ENCODE data around the gene CEBPA.

Gene CEBPA

DNA sequence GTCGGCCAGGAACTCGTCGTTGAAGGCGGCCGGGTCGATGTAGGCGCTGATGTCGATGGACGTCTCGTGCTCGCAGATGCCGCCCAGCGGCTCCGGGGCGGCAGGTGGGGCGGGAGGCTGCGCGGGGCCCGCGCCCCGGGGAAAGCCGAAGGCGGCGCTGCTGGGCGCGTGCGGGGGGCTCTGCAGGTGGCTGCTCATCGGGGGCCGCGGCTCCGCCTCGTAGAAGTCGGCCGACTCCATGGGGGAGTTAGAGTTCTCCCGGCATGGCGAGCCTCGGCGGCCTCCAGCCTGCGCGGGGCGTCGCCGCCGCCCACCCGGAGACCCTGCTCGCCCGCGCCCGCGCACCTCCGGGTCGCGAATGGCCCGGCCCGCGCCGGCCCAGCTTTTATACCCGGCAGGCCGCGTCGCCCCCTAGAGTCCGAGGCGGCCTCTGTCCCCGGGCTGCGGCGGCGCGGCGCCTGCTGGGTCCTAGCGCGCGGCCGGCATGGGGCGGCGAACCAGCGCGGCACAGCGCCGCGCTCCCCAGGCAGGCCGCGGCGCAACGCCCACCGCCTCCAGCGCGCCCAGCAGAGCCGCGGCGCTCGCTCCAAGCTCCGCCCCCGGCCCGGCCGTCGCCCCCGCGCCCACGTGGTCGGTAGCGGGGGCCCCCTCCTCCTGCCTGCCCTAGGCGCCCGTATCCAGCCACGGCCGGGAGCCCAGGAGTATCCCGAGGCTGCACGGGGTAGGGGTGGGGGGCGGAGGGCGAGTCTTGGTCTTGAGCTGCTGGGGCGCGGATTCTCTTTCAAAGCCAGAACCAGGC is at the start of gene CEBPA:
Gene CEBPA (minus strand): TSS at position 360 of the 799 bp plus-strand sequence. CDS start 120 bp downstream, at position 240.
- intact Hi-C loops (cut with DNase I), result loop anchor here (5.0 kb wide), 1 partner anchor 70 kb away; the partner anchor contains the start of gene CEBPG
- DNase-seq, result peak in 41 of 42 donors; percentile 23 to 92 (median 79)

DNA sequence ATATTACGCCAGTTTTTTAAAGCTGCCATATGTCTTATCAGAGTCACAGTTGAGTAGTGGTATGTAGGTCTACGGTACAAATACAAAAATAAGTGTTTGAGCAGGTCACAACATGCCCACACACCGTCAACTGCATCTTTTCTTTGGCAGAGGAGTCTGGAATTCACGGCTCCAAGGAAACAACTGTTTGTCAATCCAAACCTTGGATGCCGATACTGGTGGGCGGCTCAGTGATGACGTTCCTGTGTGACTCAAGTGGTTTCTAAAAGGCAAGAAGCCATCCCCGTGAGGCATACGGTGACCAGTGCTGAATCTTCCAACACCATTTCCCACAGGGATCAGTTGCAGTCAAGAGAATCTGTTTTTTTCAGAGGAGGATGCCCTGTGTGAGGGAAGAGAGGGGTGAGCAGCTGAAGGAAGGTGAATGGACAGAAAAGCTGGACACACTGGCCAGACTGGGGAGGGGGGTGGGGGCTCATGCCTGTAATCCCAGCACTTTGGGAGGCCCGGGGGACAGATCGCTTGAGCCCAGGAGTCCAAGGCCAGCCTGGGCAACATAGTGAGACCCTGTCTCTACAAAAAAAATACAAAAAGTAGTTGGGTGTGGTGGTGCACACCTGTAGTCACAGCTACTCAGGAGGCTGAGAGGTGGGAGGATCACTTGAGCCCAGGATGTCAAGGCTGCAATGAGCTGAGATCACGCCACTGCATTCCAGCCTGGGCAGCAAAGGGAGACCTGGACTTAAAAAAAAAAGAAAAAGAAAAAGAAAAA is 48.4 kb upstream of the CEBPA start:
- intact Hi-C loops (cut with DNase I), result no loop called here
- no peak for DNase-seq

DNA sequence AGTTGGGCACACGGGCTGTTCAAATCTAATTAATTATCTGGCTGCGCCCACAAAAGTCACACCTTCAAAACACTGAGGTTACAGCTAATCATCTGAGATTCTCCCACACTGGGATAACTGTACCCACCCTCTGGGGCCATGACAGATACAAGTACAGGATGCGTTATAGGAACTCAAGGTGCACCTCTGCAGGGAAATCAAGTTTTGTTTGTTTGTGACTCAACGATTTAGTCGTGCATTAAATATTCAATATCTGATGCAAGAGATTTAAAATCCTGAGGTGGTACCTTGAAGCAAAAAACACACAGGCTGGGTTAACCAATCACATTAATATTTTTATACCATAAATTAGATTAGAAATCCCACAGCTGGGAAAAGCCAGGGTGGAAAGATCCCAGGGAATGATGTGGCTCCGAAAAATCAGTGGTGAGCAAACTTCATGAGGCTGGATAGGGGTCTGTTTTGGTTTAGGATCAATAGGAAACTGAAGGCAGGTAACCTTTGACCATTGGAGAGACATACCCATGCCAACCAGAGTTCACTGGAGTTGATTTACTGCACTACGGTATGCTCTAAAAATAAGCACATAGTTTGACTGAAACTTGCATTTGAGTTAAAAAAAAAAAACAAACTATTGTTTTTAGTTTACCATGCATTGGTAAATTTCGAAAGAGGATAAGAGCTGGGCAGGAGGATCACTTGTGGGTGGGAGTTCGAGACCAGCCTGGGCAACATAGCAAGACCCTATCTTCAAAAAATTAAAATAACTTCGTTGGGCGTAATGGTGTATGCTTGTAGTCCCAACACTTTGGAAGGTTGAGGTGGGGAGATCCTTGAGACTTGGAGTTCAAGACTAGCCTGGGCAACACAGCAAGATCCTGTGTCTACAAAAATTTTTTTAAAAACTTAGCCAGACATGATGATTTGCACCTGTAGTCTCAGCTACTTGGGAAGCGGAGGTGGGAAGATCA is 47.3 kb upstream of the CEBPA start:
- peak in 2 of 42 donors; percentile 37 to 53 for DNase-seq
- intact Hi-C loops (cut with DNase I), result no loop called here

DNA sequence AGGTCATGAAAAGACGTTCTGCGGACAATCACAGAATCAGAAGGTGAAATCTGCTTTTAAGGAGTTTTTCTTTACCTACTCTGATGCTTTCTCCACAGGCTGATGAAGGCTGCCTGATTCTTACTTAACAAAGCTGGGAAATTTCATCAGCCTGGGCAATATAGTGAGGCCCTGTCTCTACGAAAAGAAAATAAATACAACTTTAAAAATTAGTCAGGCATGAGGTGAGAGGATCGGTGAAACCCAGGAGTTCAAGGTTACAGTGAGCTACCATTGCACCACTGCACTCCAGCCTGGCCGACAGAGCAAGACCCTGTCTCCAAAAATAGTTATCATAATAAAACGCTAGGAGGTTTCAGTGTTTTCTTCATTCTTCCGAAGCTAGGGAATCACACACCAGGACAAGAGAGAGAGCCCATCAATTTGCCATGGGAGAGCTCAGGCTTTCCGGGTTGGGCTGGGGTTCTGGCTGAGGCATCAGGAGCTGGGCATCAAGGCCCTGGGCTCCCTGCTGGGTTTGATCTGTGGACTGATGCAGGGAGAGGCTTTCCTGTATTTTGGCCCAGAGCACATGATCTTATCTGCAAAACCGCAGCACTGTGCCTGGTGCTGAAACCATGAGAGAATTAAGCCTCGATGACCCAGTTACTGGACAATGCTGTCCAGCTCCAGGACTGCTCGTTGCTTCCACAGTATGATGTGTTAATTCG is 46.1 kb upstream of the CEBPA start:
- peak in 1 of 42 donors; percentile 39 for DNase-seq

DNA sequence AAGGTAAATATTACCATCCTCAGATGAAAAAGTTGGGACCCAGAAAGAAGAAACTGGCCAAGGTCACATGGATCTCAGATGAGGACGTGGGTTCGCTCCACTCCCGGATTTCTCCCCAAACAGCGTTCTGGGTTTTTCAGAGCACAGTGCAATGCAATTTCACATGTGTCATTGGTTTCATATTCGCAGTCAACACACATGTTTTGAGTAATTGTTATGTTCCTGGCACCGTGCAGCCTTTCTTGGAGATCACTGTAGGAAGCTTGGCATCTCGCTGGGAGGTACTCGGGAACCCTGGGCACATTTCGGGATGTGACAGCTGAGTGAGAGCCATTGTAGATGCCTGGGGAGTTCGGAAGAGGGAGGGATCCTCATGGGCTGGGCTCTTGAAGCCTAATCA is 45.0 kb upstream of the CEBPA start:
- intact Hi-C loops (cut with DNase I), result no loop called here
- peak in 1 of 42 donors; percentile 12 for DNase-seq

More for the DNA sequence above, 46.1 kb upstream of the CEBPA start:
- intact Hi-C loops (cut with DNase I), result no loop called here

DNA sequence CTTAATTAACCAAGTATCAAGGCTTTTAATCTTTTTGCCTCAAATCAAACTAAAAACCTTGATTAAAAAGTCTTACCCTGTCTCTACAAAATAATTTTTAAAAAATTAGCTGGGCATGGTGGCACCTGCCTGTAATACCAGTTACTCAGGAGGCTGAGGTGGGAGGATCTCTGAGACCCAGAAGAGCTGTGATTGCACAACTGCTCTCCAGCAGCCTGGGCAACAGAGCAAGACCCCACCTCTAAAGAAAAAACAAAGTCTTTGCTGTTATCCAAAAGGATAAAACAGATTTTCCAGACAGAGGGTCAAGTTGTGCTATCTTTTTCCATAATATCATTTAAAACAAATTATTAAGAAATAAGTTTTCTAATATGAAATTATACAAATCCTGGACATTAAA is 44.3 kb upstream of the CEBPA start:
- peak in 1 of 42 donors; percentile 3 for DNase-seq
- intact Hi-C loops (cut with DNase I), result no loop called here

DNA sequence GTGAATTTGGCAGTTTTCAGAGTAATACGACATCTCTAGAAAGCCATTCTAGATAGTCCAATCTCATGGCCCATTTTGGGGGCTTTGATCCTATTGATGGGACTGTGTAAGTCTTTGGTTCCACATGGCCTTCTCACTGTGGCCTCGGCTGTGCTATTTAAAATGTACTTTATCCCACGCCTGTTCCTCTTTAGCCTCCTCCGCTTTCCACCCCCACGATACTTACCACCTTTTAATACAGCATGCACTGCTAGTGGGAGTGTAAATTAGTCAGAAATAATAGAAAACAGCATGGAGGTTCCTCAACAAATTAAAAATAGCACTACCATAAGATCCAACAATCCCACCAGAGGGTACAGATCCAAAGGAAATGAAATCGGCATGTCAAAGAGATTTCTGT is 42.8 kb upstream of the CEBPA start:
- intact Hi-C loops (cut with DNase I), result no loop called here
- DNase-seq, result peak in 32 of 42 donors; percentile 4 to 79 (median 48)

DNA sequence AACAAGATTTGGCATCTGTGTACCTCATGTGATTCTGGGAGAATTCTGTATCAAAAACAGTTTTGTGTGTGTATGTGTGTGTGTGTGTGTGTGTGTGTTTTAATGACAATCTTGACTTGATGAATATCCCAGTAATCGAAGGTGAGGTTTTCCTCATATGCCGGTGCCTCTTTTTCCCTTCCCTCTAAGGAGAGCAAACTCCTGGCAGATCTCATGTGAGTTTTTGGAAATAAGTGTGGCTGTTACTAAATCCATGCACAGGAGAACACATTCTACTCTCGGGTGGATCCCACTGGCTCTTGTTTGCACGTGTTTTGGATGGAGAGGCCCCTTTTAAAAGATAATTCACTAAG is 42.2 kb upstream of the CEBPA start:
- intact Hi-C loops (cut with DNase I), result no loop called here
- peak in 2 of 42 donors; percentile 11 to 37 for DNase-seq

DNA sequence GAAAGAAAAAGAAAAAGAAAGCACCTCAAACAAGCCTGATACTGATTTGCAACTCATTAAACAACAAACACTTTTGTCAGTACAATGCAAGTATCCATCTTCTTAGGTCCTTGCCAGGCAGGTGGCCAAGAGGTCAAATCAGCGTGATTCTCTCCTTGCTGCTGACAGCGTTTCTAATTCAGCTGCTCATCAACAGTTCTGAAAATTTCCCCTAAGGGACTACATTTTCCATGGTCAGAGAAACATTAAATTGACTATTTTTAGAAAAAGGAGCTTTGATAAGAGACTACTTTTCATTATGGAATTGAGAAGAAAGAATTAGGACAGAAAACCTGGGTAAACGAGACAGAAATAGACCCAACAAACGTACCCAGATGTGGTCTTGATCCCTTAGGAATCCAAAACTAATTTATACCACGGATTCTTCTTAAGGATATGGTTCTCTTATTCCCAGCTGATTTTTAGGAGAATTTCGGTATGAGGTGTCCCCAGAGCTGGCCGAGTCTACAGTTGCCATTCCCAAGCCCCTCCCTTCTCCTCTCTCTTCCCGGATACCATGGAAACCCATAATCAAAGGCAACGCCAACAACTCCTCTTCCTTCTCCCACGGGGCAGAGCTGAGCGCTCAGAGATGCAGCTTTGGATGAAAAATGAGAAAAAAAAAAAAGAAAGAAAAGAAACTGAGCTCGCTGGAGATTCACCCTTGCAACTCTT is 41.7 kb upstream of the CEBPA start:
- peak in 29 of 42 donors; percentile 14 to 75 (median 47) for DNase-seq
- intact Hi-C loops (cut with DNase I), result no loop called here

DNA sequence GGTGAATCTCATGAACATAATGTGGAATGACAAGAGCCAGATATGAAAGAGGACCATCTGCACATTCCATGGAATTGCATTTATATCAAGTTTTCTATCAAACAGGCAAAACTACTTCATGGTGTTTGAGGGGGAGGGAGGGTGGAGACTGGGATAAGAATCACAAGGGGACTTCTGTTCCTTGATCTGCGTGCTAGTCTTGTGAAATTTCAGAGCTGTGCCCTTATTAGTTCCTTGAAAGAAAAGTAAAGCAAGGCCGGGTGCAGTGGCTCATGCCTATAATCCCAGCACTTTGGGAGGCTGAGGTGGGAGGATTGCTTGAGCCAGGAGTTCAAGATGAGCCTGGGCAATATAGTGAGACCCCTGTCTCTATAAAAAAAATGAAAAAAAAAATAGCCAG is 41.0 kb upstream of the CEBPA start:
- peak in 3 of 42 donors; percentile 15 to 40 (median 32) for DNase-seq
- intact Hi-C loops (cut with DNase I), result no loop called here

DNA sequence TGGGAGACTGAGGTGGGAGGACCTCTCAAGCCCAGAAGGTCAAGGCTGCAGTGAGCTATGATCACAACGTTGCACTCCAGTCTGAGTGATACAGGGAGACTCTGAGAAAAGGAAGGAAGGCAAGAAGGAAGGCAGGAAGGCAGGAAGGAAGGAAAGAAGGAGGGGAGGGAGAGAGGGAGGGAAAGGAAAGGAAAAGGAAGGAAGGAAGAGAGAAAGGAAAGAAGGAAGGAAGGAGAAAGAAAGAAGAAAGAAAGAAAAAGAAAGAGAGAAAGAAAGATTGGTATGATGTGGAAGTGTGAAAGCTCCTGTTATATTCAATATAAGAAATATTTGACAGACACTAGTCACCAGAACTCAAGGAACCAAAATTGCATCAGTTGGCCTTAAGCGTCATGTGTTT is 38.7 kb upstream of the CEBPA start:
- intact Hi-C loops (cut with DNase I), result no loop called here
- DNase-seq, result peak in 1 of 42 donors; percentile 3

DNA sequence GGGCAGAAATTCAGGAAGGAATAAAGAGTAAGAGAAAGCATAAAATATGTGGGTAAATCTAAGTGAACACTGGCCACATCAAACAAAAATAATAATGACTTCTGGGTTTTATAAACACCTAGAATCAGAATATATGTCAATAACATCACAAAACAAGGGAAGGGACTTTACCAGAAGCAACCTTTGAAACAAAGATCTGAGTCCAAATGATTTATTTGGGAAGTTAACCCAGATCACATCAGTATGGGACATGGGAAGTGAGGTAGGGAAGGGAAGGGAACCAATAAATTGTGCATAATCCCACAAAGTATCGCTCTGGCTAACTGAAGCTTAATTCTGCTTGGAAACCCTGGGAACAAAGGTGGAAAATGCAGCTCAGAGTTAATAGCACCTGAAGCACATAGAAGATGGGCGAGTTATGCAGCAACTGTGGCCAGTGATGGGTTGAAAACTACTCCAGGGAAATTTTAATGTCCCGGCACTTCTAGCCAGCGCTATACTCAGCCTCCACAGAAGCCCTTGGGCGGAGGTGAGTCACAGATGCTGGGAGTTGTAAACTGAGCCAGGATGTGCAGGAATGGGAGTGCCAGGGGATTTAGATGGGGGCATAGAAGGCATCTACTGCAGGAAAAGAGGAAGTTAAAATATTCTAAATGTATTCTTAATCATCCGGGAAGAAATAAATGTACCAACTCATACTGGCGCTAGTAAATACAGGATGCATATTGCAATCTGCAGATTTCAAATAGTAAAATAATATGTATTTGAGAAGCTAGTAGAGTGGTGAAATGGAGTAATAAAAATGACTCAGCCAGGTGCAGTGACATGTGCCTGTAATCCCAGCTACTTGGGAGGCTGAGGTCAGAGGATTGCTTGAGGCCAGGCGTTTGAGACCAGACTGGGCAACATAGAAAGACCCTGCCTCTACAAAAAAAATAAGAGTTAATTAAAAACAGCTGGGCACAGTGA is 37.0 kb upstream of the CEBPA start:
- peak in 8 of 42 donors; percentile 5 to 64 (median 31) for DNase-seq
- intact Hi-C loops (cut with DNase I), result no loop called here

DNA sequence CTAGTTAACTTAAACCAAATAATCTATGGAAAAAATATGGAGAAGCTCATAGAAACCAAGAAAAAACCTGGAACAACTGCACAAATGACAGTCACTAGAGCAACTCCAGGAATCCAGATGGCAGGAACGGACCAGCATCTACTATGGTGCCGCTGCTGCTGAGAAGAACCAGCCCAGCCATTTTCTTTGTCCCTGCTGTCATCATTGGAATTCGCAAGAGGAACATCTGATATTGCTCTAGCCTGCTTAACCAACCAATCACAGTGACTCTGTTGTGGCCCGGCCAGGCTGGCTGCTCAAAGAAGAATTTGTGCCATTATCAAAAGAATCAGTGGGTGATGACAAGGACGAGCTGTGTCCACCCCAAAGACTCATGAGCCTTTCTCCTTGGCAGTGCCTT is 33.1 kb upstream of the CEBPA start:
- peak in 1 of 42 donors; percentile 33 for DNase-seq
- intact Hi-C loops (cut with DNase I), result no loop called here

DNA sequence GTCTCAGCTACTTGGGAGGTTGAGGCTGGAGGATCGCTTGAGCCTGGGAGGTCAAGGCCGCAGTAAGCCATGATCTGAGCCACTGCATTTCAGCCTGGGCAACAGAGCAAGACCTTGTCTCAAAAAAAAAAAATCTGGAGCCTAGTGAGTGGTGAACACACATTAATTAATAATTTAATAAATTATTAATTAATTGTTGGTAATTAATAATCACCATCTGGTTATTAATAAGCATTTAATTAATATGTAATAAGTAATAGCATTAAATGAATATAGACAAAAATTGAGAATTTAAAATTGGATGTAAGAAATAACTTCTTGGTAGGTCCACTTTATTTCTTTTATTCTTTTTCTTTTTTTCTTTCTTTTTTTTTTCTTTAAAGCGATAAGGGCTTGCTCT is 31.9 kb upstream of the CEBPA start:
- intact Hi-C loops (cut with DNase I), result no loop called here
- DNase-seq, result peak in 1 of 42 donors; percentile 3

DNA sequence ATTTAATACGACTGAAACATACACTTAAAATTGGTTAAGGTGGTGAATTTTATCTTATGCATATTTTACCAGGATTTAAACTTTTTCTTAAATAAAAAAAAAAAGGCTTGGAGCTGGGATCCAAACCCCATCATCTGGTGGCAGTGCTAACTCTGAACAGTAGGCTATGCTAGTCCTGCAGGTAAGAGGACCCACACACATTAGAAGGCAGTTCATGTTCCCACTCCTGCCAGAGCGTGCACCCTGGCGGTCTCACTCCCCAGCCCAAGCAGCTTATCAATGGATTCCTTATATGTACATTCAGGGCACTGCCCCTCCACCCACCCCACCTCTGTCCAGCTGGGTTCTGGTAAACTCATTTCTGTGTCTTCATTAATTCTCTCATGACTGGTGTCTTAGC is 31.3 kb upstream of the CEBPA start:
- intact Hi-C loops (cut with DNase I), result no loop called here
- DNase-seq, result peak in 3 of 42 donors; percentile 15 to 35 (median 35)

DNA sequence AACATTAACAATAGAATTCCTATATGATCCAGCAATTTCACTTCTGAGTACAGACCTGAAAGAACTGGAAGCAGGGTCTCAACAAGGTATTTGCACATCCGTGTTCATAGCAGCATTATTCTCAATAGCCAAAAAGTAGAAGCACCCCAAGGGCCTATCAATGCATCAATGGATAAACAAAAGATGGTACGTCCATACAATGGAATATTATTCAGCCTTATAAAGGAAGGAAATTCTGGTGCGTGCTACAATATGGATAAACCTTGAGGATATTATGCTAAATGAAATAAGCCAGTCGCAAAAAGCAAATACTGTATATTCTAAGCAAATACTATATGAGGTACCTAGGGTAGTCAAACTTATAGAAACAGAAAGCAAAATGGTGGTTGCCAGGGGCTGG is 30.8 kb upstream of the CEBPA start:
- intact Hi-C loops (cut with DNase I), result no loop called here
- DNase-seq, result peak in 1 of 42 donors; percentile 14

DNA sequence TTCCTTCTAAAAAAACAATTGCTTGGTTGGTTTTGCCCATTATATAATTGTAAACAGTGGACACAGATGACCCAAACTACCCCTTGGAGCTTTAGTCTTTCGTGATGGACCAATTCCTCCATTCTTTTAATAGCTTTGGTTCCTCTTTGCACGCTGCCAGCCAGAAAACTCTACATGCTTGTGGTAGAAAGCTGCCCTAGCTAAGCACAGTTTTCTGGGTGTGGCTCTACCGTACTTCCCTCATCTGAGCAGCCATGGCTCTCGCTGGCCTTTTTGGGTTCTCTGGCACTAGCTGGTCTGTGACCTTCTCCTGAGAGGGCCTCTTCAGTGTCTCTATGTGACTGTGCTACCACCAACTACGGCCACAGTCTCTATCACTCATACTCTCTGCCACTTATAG is 29.9 kb upstream of the CEBPA start:
- DNase-seq, result peak in 13 of 42 donors; percentile 14 to 48 (median 24)
- intact Hi-C loops (cut with DNase I), result no loop called here

Data from head of caudate nucleus (tissue), 42 donors.